ENCODE data around the gene DLST. TPM values are rescaled to one million over a fixed set of nuclear protein-coding genes. Genes with fewer than 3 reads are reported as not detected.

DLST gene
- total RNA-seq, 2 experiments from 2014 or later: 74.4 to 95.7 TPM

DNA sequence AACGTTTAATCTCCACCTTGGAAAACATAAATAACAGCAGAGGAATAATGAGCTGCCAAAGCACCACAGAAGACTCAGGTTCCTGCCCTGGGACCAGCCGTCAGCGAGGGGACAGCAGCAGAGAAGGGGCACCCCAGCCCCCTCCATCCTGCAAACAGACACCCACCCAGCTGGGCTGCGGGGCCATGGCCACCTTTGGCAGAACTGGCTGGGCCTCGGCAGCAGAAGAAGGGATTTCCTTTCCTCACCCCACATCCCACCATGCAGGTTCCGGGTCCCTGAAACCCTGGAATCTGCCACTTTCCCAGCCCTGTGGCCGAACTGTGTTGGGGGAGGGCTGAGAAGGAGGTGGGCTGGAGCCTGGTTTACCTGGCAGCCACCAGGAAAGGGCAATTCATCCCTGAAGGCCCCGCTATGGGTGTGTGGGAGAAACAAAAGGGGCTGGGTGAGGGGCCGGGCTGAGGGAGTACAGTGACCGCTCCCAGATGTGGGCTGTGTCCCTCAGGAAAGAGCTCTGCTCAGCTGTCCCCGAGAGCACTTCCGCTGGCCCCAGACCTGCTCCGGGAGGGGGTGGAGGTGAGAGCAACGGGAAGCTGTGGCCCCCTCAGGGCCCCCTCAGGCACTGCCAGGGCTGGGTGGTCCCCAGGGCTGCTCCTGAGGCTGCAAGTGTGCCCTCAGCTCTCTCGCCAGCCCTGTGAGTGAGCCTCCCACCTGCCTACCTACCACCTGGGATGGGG lies 69.9 kb downstream of the DLST start:
- TF ChIP-seq, protein P1, sequence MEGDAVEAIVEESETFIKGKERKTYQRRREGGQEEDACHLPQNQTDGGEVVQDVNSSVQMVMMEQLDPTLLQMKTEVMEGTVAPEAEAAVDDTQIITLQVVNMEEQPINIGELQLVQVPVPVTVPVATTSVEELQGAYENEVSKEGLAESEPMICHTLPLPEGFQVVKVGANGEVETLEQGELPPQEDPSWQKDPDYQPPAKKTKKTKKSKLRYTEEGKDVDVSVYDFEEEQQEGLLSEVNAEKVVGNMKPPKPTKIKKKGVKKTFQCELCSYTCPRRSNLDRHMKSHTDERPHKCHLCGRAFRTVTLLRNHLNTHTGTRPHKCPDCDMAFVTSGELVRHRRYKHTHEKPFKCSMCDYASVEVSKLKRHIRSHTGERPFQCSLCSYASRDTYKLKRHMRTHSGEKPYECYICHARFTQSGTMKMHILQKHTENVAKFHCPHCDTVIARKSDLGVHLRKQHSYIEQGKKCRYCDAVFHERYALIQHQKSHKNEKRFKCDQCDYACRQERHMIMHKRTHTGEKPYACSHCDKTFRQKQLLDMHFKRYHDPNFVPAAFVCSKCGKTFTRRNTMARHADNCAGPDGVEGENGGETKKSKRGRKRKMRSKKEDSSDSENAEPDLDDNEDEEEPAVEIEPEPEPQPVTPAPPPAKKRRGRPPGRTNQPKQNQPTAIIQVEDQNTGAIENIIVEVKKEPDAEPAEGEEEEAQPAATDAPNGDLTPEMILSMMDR (conservative IDR thresholded peaks at IDR 0.05; ENCODE audit: low read length): no peak
- no peak for TF ChIP-seq EZH2phosphoT487 (IDR thresholded peaks at IDR 0.05; ENCODE audit: borderline replicate concordance, low read depth, low read length)
- H3K79me2 ChIP-seq (ENCODE audit: insufficient read depth, low read depth, low read length): no peaks in the 10 kb centered on the region
- H3K9me3 ChIP-seq (ENCODE audit: low read length): no peaks in the 10 kb centered on the region
- H3K27ac ChIP-seq (ENCODE audit: low read depth, low read length, poor library complexity, severe bottlenecking): no peak overlapping the region
- no TSS peak for BruUV-seq (replicated peaks)
- ChIA-PET CTCF (ENCODE audit: unreplicated experiment) (no interaction called here), POLR2A (interaction anchor here (0.6 kb wide), 1 partner anchor 536 kb away, joined by 3 read pairs; no protein-coding TSS in a partner anchor)
- H3K4me3 ChIP-seq (ENCODE audit: low read depth, low read length, poor library complexity, severe bottlenecking): no peak overlapping the region
- H3K36me3 ChIP-seq (ENCODE audit: insufficient read depth, low read length): no peaks in the 10 kb centered on the region
- DNase-seq (ENCODE audit: low spot score): no peak
- H3K9me2 ChIP-seq (ENCODE audit: insufficient read depth, low read length): no peaks in the 10 kb centered on the region
- intact Hi-C loops (cut with micrococcal nuclease; ENCODE audit: unreplicated experiment): no loop called here
- peaks cover 7% of the 10 kb centered on the region for H3K4me1 ChIP-seq (ENCODE audit: insufficient read depth, low read length, poor library complexity, severe bottlenecking)
- no peak overlapping the region for H3K4me2 ChIP-seq (ENCODE audit: low read length)
- H4K20me1 ChIP-seq (ENCODE audit: insufficient read depth, low read length): no peaks in the 10 kb centered on the region
- H2AFZ ChIP-seq (ENCODE audit: low read length): no peak overlapping the region

DNA sequence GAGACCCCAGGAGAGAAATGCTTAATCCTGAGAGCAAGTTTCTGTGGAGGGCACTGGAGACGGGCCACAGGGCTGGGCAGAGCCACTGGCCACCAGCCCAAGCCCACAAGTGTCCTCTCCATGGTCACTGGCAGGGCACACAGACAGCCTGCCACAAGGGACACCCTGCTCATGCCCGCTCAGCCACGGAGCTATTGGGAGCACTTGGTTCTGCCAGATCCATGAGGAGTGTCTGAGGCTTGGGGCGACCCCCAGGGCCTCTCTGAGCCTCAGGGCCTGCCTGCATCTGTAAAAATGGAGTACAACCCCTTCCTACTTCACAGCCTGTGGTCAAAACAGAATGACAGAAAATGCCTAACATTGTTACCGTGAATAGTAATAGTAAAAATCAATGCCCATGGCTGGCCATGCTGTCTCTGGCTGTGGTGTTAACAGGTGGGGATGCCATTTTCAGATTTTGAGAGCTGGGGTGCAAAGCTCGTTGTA lies 70.5 kb downstream of the DLST start:
- CTCF ChIA-PET (ENCODE audit: unreplicated experiment): no interaction called here

More for the DNA sequence above, 70.5 kb downstream of the DLST start:
- Histone ChIP-seq H3K4me3 (ENCODE audit: low read depth, low read length, poor library complexity, severe bottlenecking) (no peak overlapping the region), H3K9me3 (ENCODE audit: low read length) (no peaks in the 10 kb centered on the region), H3K4me2 (ENCODE audit: low read length) (no peak overlapping the region), H4K20me1 (ENCODE audit: insufficient read depth, low read length) (no peaks in the 10 kb centered on the region), H3K79me2 (ENCODE audit: insufficient read depth, low read depth, low read length) (no peaks in the 10 kb centered on the region), H3K36me3 (ENCODE audit: insufficient read depth, low read length) (no peaks in the 10 kb centered on the region), H2AFZ (ENCODE audit: low read length) (no peak overlapping the region), H3K9me2 (ENCODE audit: insufficient read depth, low read length) (no peaks in the 10 kb centered on the region), H3K4me1 (ENCODE audit: insufficient read depth, low read length, poor library complexity, severe bottlenecking) (peaks cover 1% of the 10 kb centered on the region), H3K27ac (ENCODE audit: low read depth, low read length, poor library complexity, severe bottlenecking) (no peak overlapping the region)
- BruUV-seq (replicated peaks): no TSS peak
- POLR2A ChIA-PET: interaction anchor here (0.6 kb wide), 1 partner anchor 535 kb away, joined by 3 read pairs; no protein-coding TSS in a partner anchor
- intact Hi-C loops (cut with micrococcal nuclease; ENCODE audit: unreplicated experiment): no loop called here
- TF ChIP-seq, protein P1 (conservative IDR thresholded peaks at IDR 0.05; ENCODE audit: low read length): no peak
- TF ChIP-seq EZH2phosphoT487 (IDR thresholded peaks at IDR 0.05; ENCODE audit: borderline replicate concordance, low read depth, low read length): no peak
- DNase-seq (ENCODE audit: low spot score): no peak

All from OCI-LY7 (cell line).